Gastrocnemius medialis (tissue), 4 donors: Measurements from ENCODE around the gene USP26. TPM values are rescaled to one million over a fixed set of nuclear protein-coding genes. Genes with fewer than 3 reads are reported as not detected.
"Not testable (repeated sequence)": the region's sequence is repeated elsewhere in the genome, so short reads cannot be mapped to it uniquely, and the experiment has no call there.

Experiments used
- ATAC-seq, 2 donors: fragments of 150-250 bp; one replicate each; pipeline ENCODE4 v1.9.1; 2016
- DNase-seq, 2 donors: peaks; one replicate each; pipeline ENCODE4 v3.0.0-alpha.2; 2019
- H3K27ac ChIP-seq, 4 donors: fragments of 200-600 bp; sonication (generic); 1 replicate in 1 of 4; 2 replicates in 3 of 4; pipeline ENCODE4 v1.5.1; 2016 to 2018; ENCODE audit warnings: mild to moderate bottlenecking in 2 of 4, moderate library complexity in 1 of 4
- H3K27me3 ChIP-seq, 3 donors: fragments of 200-600 bp; sonication (generic) in 2 of 3; 1 replicate in 1 of 3; 2 replicates in 2 of 3; pipeline versions ENCODE4 v1.5.1 to v1.6.0; 2016 to 2019; ENCODE audit warnings: mild to moderate bottlenecking in 1 of 3, moderate library complexity in 1 of 3
- H3K36me3 ChIP-seq, 2 donors: fragments of 200-600 bp; sonication (generic) in 1 of 2; one replicate each; pipeline ENCODE4 v1.5.1; 2017 to 2018
- H3K4me1 ChIP-seq, 2 donors: fragments of 200-600 bp; sonication (generic) in 1 of 2; one replicate each; pipeline ENCODE4 v1.5.1; 2016 to 2017; ENCODE audit warnings: mild to moderate bottlenecking in 2 of 2
- H3K4me3 ChIP-seq, 4 donors: fragments of 200-600 bp; sonication (generic) in 3 of 4; 1 replicate in 1 of 4; 2 replicates in 3 of 4; pipeline ENCODE4 v1.5.1; 2016 to 2019; ENCODE audit warnings: mild to moderate bottlenecking in 2 of 4
- H3K9me3 ChIP-seq, 3 donors: fragments of 200-600 bp; sonication (generic) in 2 of 3; 1 replicate in 1 of 3; 2 replicates in 2 of 3; pipeline ENCODE4 v1.5.1; 2016 to 2019
- CTCF ChIP-seq, 5 experiments: fragments of 450-650 bp in 3 of 5; fragments of 200-600 bp in 2 of 5; sonication (generic) in 2 of 5; IDR thresholded peaks in 4 of 5; conservative IDR thresholded peaks in 1 of 5; 1 replicate in 4 of 5; 2 replicates in 1 of 5; pipeline ENCODE4 v1.5.1; 2016 to 2019; ENCODE audit warnings: antibody characterized with exemption in 5 of 5, mild to moderate bottlenecking in 3 of 5, moderate library complexity in 3 of 5
- POLR2A ChIP-seq, 2 donors: fragments of 450-650 bp; IDR thresholded peaks; one replicate each; pipeline ENCODE4 v1.6.1; 2017; ENCODE audit warnings: antibody characterized with exemption in 2 of 2, mild to moderate bottlenecking in 2 of 2, moderate library complexity in 2 of 2
- in situ Hi-C, 4 donors: fragments of 200-750 bp; cut with MboI; loops; one replicate each; pipeline versions ENCODE4 v1.15.0 to v1.8.0; 2017; ENCODE audit warnings: low sequenced_read_pairs in 4 of 4
- intact Hi-C: fragments of 100-400 bp; cut with DNase I; formaldehyde crosslinking; loops from one replicate; pipeline ENCODE4 v1.15.1; 2023; ENCODE audit warnings: low total_unique reads
- total RNA-seq, 4 donors: library from RNA; depleted of rRNA; stranded (reverse); fragments of >200 nt; gene quantifications; one replicate each; pipeline versions ENCODE4 v1.1.0 to v1.2.3, GENCODE V29; 2016

USP26 gene
- total RNA-seq, 4 donors from 2014 or later, result not detected

- H3K4me3 ChIP-seq, result no peak overlapping the region
- H3K27ac ChIP-seq, result no peak overlapping the region
- no peaks in the 10 kb centered on the region for H3K9me3 ChIP-seq
- ATAC-seq (no peak), DNase-seq (no peak)
- no peaks in the 10 kb centered on the region for H3K36me3 ChIP-seq
- no peaks in the 10 kb centered on the region for H3K27me3 ChIP-seq
- intact Hi-C loops, result no loop called here
- in situ Hi-C loops, result no loop called here
- no peak for TF ChIP-seq POLR2A (IDR thresholded peaks at IDR 0.05)
- TF ChIP-seq CTCF (IDR thresholded peaks at IDR 0.05 in 4 of 5, conservative IDR thresholded peaks at IDR 0.05 in 1 of 5), result no peak
- no peaks in the 10 kb centered on the region for H3K4me1 ChIP-seq
Measured at GRCh38 chrX:133081990-133082389, 14.9 kb downstream of the USP26 start.

GRCh38 chrX:133077856-133078255, 19.1 kb downstream of the USP26 start:
- in situ Hi-C loops, H3K27me3 ChIP-seq, H3K4me1 ChIP-seq, ATAC-seq, H3K4me3 ChIP-seq, H3K9me3 ChIP-seq, H3K27ac ChIP-seq, DNase-seq, H3K36me3 ChIP-seq, intact Hi-C loops: not testable (repeated sequence)

GRCh38 chrX:133072566-133072965, 24.3 kb downstream of the USP26 start:
- TF ChIP-seq POLR2A (IDR thresholded peaks at IDR 0.05) (no peak), CTCF (IDR thresholded peaks at IDR 0.05 in 4 of 5, conservative IDR thresholded peaks at IDR 0.05 in 1 of 5) (no peak)
- Histone ChIP-seq H3K27me3 (no peaks in the 10 kb centered on the region), H3K36me3 (no peaks in the 10 kb centered on the region), H3K9me3 (no peaks in the 10 kb centered on the region), H3K4me1 (no peaks in the 10 kb centered on the region), H3K27ac (no peak overlapping the region), H3K4me3 (no peak overlapping the region)
- intact Hi-C loops (no loop called here), in situ Hi-C loops (no loop called here)
- ATAC-seq (no peak), DNase-seq (no peak)

- no peak for DNase-seq
- intact Hi-C loops, result no loop called here
- in situ Hi-C loops, result no loop called here
Measured at GRCh38 chrX:133068461-133068860, 28.4 kb downstream of the USP26 start.

GRCh38 chrX:133056341-133056740, 40.6 kb downstream of the USP26 start:
- Histone ChIP-seq H3K9me3 (no peaks in the 10 kb centered on the region), H3K27me3 (peaks cover 0 to 3% (median 0%) of the 10 kb centered on the region in 3 donors), H3K4me1 (no peaks in the 10 kb centered on the region), H3K4me3 (no peak overlapping the region), H3K27ac (no peak overlapping the region), H3K36me3 (no peaks in the 10 kb centered on the region)
- intact Hi-C loops (no loop called here), in situ Hi-C loops (no loop called here)
- ATAC-seq, result no peak
- DNase-seq, result no peak
- TF ChIP-seq CTCF (IDR thresholded peaks at IDR 0.05 in 4 of 5, conservative IDR thresholded peaks at IDR 0.05 in 1 of 5), result no peak
- no peak for TF ChIP-seq POLR2A (IDR thresholded peaks at IDR 0.05)

More at GRCh38 chrX:133068461-133068860, 28.4 kb downstream of the USP26 start:
- Histone ChIP-seq H3K4me3 (no peak overlapping the region), H3K27ac (no peak overlapping the region), H3K27me3 (no peaks in the 10 kb centered on the region), H3K36me3 (no peaks in the 10 kb centered on the region), H3K4me1 (no peaks in the 10 kb centered on the region), H3K9me3 (no peaks in the 10 kb centered on the region)
- no peak for ATAC-seq
- TF ChIP-seq CTCF (IDR thresholded peaks at IDR 0.05 in 4 of 5, conservative IDR thresholded peaks at IDR 0.05 in 1 of 5) (no peak), POLR2A (IDR thresholded peaks at IDR 0.05) (no peak)
